RPMI8226 (cell line): ENCODE data around the gene TBCCD1.
"Not testable (repeated sequence)": the region's sequence is repeated elsewhere in the genome, so short reads cannot be mapped to it uniquely, and the experiment has no call there.

Source experiments
- DNase-seq: peaks from one replicate; pipeline ENCODE4 v3.0.0-alpha.2; 2015

TBCCD1 gene

GRCh38 chr3:186549497-186549896 is 17.6 kb downstream of the TBCCD1 start:
- no peak for DNase-seq

- DNase-seq = no peak
Observed at GRCh38 chr3:186544281-186544680, 22.9 kb downstream of the TBCCD1 start, which contains the start of gene CRYGS. TSS of gene CRYGS (minus strand) at chr3:186544380. CDS start at chr3:186544326, 54 bp downstream.

- no peak for DNase-seq
Observed at GRCh38 chr3:186540835-186541226, 26.3 kb downstream of the TBCCD1 start.

GRCh38 chr3:186540221-186540834 is 26.8 kb downstream of the TBCCD1 start:
- peak; percentile 84 for DNase-seq

GRCh38 chr3:186538779-186539178 is 28.4 kb downstream of the TBCCD1 start:
- DNase-seq = no peak

- DNase-seq = no peak
Observed at GRCh38 chr3:186536883-186537844, 30.0 kb downstream of the TBCCD1 start.

- no peak for DNase-seq
Observed at GRCh38 chr3:186534113-186534669, 32.9 kb downstream of the TBCCD1 start.

GRCh38 chr3:186532598-186533072 is 34.5 kb downstream of the TBCCD1 start:
- peak; percentile 29 for DNase-seq

- not testable (repeated sequence) for DNase-seq
Observed at GRCh38 chr3:186531694-186532093, 35.4 kb downstream of the TBCCD1 start.

GRCh38 chr3:186530415-186530814 is 36.7 kb downstream of the TBCCD1 start:
- DNase-seq = no peak

GRCh38 chr3:186529201-186529999 is 37.7 kb downstream of the TBCCD1 start:
- no peak for DNase-seq

- no peak for DNase-seq
Observed at GRCh38 chr3:186526256-186526606, 40.9 kb downstream of the TBCCD1 start.

GRCh38 chr3:186525369-186526255 is 41.5 kb downstream of the TBCCD1 start:
- no peak for DNase-seq

GRCh38 chr3:186524616-186525015 is 42.5 kb downstream of the TBCCD1 start:
- no peak for DNase-seq

GRCh38 chr3:186523434-186523833 is 43.7 kb downstream of the TBCCD1 start:
- no peak for DNase-seq

GRCh38 chr3:186523022-186523421 is 44.1 kb downstream of the TBCCD1 start:
- DNase-seq = no peak

- DNase-seq = no peak
Observed at GRCh38 chr3:186520957-186521842, 45.9 kb downstream of the TBCCD1 start.

- no peak for DNase-seq
Observed at GRCh38 chr3:186520431-186520830, 46.7 kb downstream of the TBCCD1 start.

GRCh38 chr3:186519021-186519658 is 48.0 kb downstream of the TBCCD1 start:
- DNase-seq = no peak

GRCh38 chr3:186517218-186517617 is 49.9 kb downstream of the TBCCD1 start:
- DNase-seq = no peak
